ENCODE measurements around the gene PGLYRP3. TPM values are rescaled to one million over a fixed set of nuclear protein-coding genes. Genes with fewer than 3 reads are reported as not detected.

The PGLYRP3 gene
- polyA plus RNA-seq, 2 donors, result 9.9 to 21.5 TPM

DNA sequence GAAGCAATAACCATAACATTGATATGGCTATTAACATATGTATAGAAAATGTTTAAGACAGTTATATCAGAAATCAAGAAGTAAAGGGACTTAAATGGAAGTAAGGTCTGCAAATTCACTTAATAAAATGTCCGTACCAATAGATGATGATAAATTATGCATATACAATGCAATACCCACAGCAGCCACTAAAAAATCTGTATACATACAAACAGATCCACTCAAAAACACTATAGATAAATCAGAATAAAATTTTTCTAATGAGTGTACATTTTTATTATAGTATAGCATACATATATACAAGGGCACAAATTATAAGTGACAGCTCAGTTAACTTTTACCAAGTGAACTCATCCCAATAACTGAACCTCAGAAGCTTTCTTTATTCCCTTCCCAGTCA lies 47.3 kb downstream of the PGLYRP3 start:
- H3K4me1 ChIP-seq (ENCODE audit: control insufficient read depth in 2 of 2, insufficient read depth in 2 of 2, low read length in 1 of 2), result no peaks in the 10 kb centered on the region
- no peaks in the 10 kb centered on the region for H3K36me3 ChIP-seq (ENCODE audit: control insufficient read depth in 2 of 2, insufficient read depth in 2 of 2, low read length in 1 of 2)
- no peak overlapping the region for H3K4me3 ChIP-seq (ENCODE audit: low read depth in 1 of 2, low read length in 2 of 2)
- 83 to 91% methylated on average over 1 of the region's 1 CpG for WGBS, 2 donors
- H3K27ac ChIP-seq (ENCODE audit: low read depth in 2 of 2, low read length in 1 of 2), result no peak overlapping the region
- H3K9me3 ChIP-seq (ENCODE audit: control insufficient read depth in 2 of 2, insufficient read depth in 1 of 2, low read depth in 1 of 2, low read length in 1 of 2), result no peaks in the 10 kb centered on the region
- H3K27me3 ChIP-seq (ENCODE audit: control insufficient read depth in 1 of 2, insufficient read depth in 2 of 2, low read length in 2 of 2), result peaks cover 0 to 5% of the 10 kb centered on the region in 2 donors

DNA sequence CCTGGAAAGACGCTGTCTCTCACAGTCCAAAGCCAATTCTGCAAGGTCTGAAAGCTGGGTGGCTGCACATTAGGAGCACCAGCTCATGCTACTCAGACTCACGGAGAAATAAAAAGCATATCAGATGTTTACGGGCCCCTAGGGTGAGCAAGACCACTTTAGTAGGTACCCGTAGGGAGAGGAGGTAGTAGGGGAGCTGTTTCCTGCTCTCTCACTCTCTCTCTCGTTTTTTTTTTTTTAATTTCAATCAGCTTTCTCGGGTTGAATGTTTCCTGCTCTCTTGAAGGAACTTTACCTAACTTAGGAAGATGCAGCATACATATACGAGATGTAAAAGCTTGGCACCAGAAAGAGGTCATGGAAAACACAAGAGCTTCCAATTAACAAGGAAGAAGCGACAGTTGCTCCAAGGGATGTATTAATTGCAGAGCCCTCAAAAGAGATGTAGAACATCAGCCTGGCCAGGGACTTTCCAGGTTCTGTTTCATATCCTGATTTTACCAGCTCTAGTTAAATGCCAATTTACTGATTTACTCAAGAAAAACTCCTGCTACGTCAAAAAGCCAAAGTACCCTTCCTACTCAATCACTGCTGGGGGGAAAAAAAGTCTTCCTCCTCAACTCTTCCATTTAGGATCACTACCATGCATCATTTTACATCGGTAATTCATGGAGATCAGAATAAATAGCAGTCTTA lies 50.1 kb downstream of the PGLYRP3 start:
- no peaks in the 10 kb centered on the region for H3K9me3 ChIP-seq (ENCODE audit: control insufficient read depth in 2 of 2, insufficient read depth in 1 of 2, low read depth in 1 of 2, low read length in 1 of 2)
- H3K27ac ChIP-seq (ENCODE audit: low read depth in 2 of 2, low read length in 1 of 2), result no peak overlapping the region
- H3K4me3 ChIP-seq (ENCODE audit: low read depth in 1 of 2, low read length in 2 of 2), result no peak overlapping the region
- no peaks in the 10 kb centered on the region for H3K4me1 ChIP-seq (ENCODE audit: control insufficient read depth in 2 of 2, insufficient read depth in 2 of 2, low read length in 1 of 2)
- WGBS, 2 donors, result 31 to 38% methylated on average over 10 of the region's 10 CpGs
- H3K27me3 ChIP-seq (ENCODE audit: control insufficient read depth in 1 of 2, insufficient read depth in 2 of 2, low read length in 2 of 2), result peaks cover 0 to 5% of the 10 kb centered on the region in 2 donors
- H3K36me3 ChIP-seq (ENCODE audit: control insufficient read depth in 2 of 2, insufficient read depth in 2 of 2, low read length in 1 of 2), result no peaks in the 10 kb centered on the region

DNA sequence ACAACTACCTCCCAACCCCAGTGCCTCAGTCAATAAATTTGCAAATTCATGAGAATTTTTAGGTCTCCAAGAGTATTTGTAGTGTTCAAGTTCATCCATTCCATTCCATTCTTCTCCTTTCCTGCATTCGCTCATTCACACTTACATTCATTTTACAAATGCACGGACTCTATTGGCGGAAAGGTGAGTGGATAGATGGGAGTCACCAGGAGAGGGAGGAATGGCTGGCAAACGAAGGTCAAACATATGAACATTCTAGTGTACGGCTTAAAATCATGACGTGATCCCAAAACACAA lies 50.7 kb downstream of the PGLYRP3 start:
- WGBS, 2 donors, result 32 to 40% methylated on average over 6 of the region's 6 CpGs
- Histone ChIP-seq H3K27ac (ENCODE audit: low read depth in 2 of 2, low read length in 1 of 2) (no peak overlapping the region), H3K4me1 (ENCODE audit: control insufficient read depth in 2 of 2, insufficient read depth in 2 of 2, low read length in 1 of 2) (no peaks in the 10 kb centered on the region), H3K9me3 (ENCODE audit: control insufficient read depth in 2 of 2, insufficient read depth in 1 of 2, low read depth in 1 of 2, low read length in 1 of 2) (no peaks in the 10 kb centered on the region), H3K36me3 (ENCODE audit: control insufficient read depth in 2 of 2, insufficient read depth in 2 of 2, low read length in 1 of 2) (no peaks in the 10 kb centered on the region), H3K4me3 (ENCODE audit: low read depth in 1 of 2, low read length in 2 of 2) (peak overlapping the region; percentile 55 to 67), H3K27me3 (ENCODE audit: control insufficient read depth in 1 of 2, insufficient read depth in 2 of 2, low read length in 2 of 2) (peaks cover 0 to 5% of the 10 kb centered on the region in 2 donors)

DNA sequence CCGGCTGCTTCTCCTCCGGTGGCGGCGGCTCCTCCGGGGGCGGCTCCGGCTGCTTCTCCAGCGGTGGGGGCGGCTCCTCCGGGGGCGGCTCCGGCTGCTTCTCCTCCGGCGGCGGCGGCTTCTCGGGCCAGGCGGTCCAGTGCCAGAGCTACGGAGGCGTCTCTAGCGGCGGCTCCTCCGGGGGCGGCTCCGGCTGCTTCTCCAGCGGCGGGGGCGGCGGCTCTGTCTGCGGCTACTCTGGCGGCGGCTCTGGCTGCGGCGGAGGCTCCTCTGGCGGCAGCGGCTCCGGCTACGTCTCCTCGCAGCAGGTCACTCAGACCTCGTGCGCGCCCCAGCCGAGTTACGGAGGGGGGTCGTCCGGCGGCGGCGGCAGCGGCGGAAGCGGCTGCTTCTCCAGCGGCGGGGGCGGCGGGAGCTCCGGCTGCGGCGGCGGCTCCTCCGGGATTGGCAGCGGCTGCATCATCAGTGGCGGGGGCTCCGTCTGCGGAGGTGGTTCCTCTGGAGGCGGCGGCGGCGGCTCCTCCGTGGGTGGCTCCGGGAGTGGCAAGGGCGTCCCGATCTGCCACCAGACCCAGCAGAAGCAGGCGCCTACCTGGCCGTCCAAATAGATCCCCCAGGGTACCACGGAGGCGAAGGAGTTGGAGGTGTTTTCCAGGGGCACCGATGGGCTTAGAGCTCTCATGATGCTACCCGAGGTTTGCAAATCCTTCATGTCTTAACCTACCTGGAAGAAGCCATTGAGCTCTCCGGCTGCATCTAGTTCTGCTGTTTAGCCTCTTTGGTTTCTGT lies 51.3 kb downstream of the PGLYRP3 start:
- H3K4me1 ChIP-seq (ENCODE audit: control insufficient read depth in 2 of 2, insufficient read depth in 2 of 2, low read length in 1 of 2), result no peaks in the 10 kb centered on the region
- 3% methylated on average over 66 to 80 of the region's 80 CpGs for WGBS, 2 donors
- H3K4me3 ChIP-seq (ENCODE audit: low read depth in 1 of 2, low read length in 2 of 2), result peak overlapping the region; percentile 55 to 67
- H3K36me3 ChIP-seq (ENCODE audit: control insufficient read depth in 2 of 2, insufficient read depth in 2 of 2, low read length in 1 of 2), result no peaks in the 10 kb centered on the region
- no peaks in the 10 kb centered on the region for H3K9me3 ChIP-seq (ENCODE audit: control insufficient read depth in 2 of 2, insufficient read depth in 1 of 2, low read depth in 1 of 2, low read length in 1 of 2)
- no peak overlapping the region for H3K27ac ChIP-seq (ENCODE audit: low read depth in 2 of 2, low read length in 1 of 2)
- peaks cover 0 to 5% of the 10 kb centered on the region in 2 donors for H3K27me3 ChIP-seq (ENCODE audit: control insufficient read depth in 1 of 2, insufficient read depth in 2 of 2, low read length in 2 of 2)

DNA sequence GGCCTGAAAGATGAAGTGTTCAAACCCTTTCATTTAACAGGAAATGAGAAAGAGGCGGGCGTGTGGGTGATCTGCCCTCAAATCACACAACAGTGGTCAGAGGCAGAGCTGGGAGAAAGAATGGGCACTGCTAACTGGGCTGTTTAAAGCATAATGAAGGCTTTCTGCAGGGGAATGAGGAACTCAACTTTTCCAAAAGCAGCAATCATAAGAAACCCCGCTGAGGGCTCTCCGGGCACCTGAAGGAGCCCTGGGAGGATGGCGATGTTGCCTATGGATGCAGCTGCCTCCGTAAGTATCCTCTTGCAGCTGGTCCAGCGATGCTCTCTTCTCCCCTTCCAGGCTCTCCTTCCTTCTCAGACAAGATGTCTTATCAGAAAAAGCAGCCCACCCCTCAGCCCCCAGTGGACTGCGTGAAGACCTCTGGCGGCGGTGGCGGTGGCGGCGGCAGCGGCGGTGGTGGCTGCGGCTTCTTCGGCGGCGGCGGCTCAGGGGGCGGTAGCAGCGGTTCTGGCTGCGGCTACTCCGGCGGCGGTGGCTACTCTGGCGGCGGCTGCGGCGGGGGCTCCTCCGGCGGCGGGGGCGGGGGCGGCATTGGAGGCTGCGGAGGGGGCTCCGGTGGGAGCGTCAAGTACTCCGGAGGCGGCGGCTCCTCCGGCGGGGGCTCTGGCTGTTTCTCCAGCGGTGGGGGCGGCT lies 52.0 kb downstream of the PGLYRP3 start:
- H3K4me3 ChIP-seq (ENCODE audit: low read depth in 1 of 2, low read length in 2 of 2), result peak overlapping the region; percentile 55 to 67

DNA sequence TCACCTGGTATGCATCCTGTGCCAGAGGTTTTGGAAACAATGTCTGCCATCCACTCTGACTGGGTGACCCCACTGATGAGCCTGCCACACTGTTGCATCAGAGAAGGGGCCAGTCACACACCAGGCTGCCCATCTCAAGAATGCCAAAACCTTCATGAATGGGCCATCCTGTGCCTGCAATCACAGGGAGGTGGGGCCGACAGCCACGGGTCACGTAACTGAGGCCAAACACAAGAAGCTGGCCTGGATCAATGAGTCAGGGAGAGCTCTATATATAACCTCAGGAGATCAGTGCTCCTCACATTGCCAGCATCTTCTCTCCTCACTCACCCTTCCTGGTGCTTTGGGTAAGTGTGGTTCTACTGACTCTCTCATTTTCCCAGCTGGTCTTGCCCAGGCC lies 53.4 kb downstream of the PGLYRP3 start, which contains the start of gene LORICRIN:
Gene LORICRIN (plus strand): TSS at position 301 of the 400 bp plus-strand sequence. CDS start 1,263 bp downstream, outside the sequence.
- Histone ChIP-seq H3K9me3 (ENCODE audit: control insufficient read depth in 2 of 2, insufficient read depth in 1 of 2, low read depth in 1 of 2, low read length in 1 of 2) (no peaks in the 10 kb centered on the region), H3K36me3 (ENCODE audit: control insufficient read depth in 2 of 2, insufficient read depth in 2 of 2, low read length in 1 of 2) (no peaks in the 10 kb centered on the region), H3K27me3 (ENCODE audit: control insufficient read depth in 1 of 2, insufficient read depth in 2 of 2, low read length in 2 of 2) (peaks cover 0 to 5% of the 10 kb centered on the region in 2 donors), H3K4me3 (ENCODE audit: low read depth in 1 of 2, low read length in 2 of 2) (no peak within 1 kb of the TSS), H3K27ac (ENCODE audit: low read depth in 2 of 2, low read length in 1 of 2) (no peak within 1 kb of the TSS), H3K4me1 (ENCODE audit: control insufficient read depth in 2 of 2, insufficient read depth in 2 of 2, low read length in 1 of 2) (no peaks in the 10 kb centered on the region)
- 77 to 89% methylated on average over 3 of the region's 3 CpGs for WGBS, 2 donors

More for the DNA sequence above, 52.0 kb downstream of the PGLYRP3 start:
- Histone ChIP-seq H3K9me3 (ENCODE audit: control insufficient read depth in 2 of 2, insufficient read depth in 1 of 2, low read depth in 1 of 2, low read length in 1 of 2) (no peaks in the 10 kb centered on the region), H3K27ac (ENCODE audit: low read depth in 2 of 2, low read length in 1 of 2) (no peak overlapping the region), H3K4me1 (ENCODE audit: control insufficient read depth in 2 of 2, insufficient read depth in 2 of 2, low read length in 1 of 2) (no peaks in the 10 kb centered on the region), H3K27me3 (ENCODE audit: control insufficient read depth in 1 of 2, insufficient read depth in 2 of 2, low read length in 2 of 2) (peaks cover 0 to 5% of the 10 kb centered on the region in 2 donors), H3K36me3 (ENCODE audit: control insufficient read depth in 2 of 2, insufficient read depth in 2 of 2, low read length in 1 of 2) (no peaks in the 10 kb centered on the region)
- 11 to 13% methylated on average over 35 to 45 of the region's 45 CpGs for WGBS, 2 donors

DNA sequence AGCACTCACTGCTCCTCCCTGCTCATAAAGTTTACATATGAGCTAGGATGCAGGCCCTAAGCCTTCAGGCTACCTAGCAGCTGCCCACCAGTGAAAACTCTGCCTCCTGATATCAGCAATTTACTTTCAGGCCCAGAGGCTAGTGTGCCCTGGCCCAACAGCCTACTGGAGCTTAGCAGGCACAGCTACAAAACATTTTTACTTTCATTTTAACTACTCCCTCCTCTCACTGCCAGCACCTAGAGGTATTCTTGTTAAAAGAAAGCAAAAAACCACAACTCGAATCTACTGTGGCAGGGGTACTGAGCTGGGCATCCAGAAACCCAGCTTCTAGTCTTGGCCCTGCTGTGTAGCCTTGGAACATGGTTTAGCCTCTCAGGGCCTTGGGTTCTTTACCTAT lies 59.1 kb downstream of the PGLYRP3 start:
- H3K4me1 ChIP-seq (ENCODE audit: control insufficient read depth in 2 of 2, insufficient read depth in 2 of 2, low read length in 1 of 2), result no peaks in the 10 kb centered on the region
- no peak overlapping the region for H3K4me3 ChIP-seq (ENCODE audit: low read depth in 1 of 2, low read length in 2 of 2)
- 30 to 41% methylated on average over 1 of the region's 1 CpG for WGBS, 2 donors
- H3K9me3 ChIP-seq (ENCODE audit: control insufficient read depth in 2 of 2, insufficient read depth in 1 of 2, low read depth in 1 of 2, low read length in 1 of 2), result no peaks in the 10 kb centered on the region
- no peaks in the 10 kb centered on the region for H3K27me3 ChIP-seq (ENCODE audit: control insufficient read depth in 1 of 2, insufficient read depth in 2 of 2, low read length in 2 of 2)
- H3K27ac ChIP-seq (ENCODE audit: low read depth in 2 of 2, low read length in 1 of 2), result no peak overlapping the region
- H3K36me3 ChIP-seq (ENCODE audit: control insufficient read depth in 2 of 2, insufficient read depth in 2 of 2, low read length in 1 of 2), result no peaks in the 10 kb centered on the region

DNA sequence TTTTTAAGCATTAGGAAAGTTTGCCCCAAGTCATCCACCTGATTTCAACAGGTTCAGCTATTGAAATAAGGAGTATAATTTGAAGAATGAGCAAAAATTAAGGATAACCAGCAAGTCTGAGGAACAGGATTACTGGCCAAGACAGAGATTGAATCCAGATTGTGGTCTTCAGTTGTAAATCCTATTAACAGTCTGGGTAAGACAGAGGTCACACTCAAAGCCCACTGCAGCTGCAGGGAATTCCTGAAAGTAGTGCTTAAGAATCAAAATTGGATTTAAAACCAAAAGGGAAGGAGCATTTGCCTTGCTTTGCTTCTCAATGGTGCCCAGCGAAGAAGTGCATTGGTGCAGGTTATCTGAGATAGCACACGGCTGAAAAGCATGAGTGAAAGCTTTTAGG lies 59.7 kb downstream of the PGLYRP3 start:
- no peak overlapping the region for H3K4me3 ChIP-seq (ENCODE audit: low read depth in 1 of 2, low read length in 2 of 2)
- 46 to 69% methylated on average over 2 of the region's 2 CpGs for WGBS, 2 donors
- no peaks in the 10 kb centered on the region for H3K9me3 ChIP-seq (ENCODE audit: control insufficient read depth in 2 of 2, insufficient read depth in 1 of 2, low read depth in 1 of 2, low read length in 1 of 2)

DNA sequence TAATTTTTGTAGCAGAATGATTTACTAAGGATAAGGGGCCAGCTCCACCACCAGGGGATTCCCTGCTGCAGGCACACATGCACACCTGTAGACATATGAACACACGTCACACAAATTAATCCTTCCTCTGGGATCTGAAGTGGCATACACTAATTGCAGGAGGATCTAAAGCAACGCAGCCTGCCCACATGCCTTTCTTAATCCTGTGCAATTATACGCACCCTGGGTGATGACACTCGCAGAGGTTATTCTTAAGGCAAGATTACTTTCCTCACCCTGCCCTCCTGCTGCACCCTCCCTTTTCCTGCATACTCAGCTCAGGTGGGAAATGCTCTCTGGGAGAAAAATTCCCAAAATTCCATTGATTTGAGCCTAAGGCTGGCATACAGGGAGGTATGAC lies 60.8 kb downstream of the PGLYRP3 start:
- 54 to 66% methylated on average over 4 of the region's 4 CpGs for WGBS, 2 donors
- H3K27me3 ChIP-seq (ENCODE audit: control insufficient read depth in 1 of 2, insufficient read depth in 2 of 2, low read length in 2 of 2), result no peaks in the 10 kb centered on the region
- H3K27ac ChIP-seq (ENCODE audit: low read depth in 2 of 2, low read length in 1 of 2), result no peak overlapping the region
- H3K4me1 ChIP-seq (ENCODE audit: control insufficient read depth in 2 of 2, insufficient read depth in 2 of 2, low read length in 1 of 2), result no peaks in the 10 kb centered on the region
- H3K4me3 ChIP-seq (ENCODE audit: low read depth in 1 of 2, low read length in 2 of 2), result no peak overlapping the region
- H3K36me3 ChIP-seq (ENCODE audit: control insufficient read depth in 2 of 2, insufficient read depth in 2 of 2, low read length in 1 of 2), result no peaks in the 10 kb centered on the region
- H3K9me3 ChIP-seq (ENCODE audit: control insufficient read depth in 2 of 2, insufficient read depth in 1 of 2, low read depth in 1 of 2, low read length in 1 of 2), result no peaks in the 10 kb centered on the region

More for the DNA sequence above, 59.7 kb downstream of the PGLYRP3 start:
- Histone ChIP-seq H3K27me3 (ENCODE audit: control insufficient read depth in 1 of 2, insufficient read depth in 2 of 2, low read length in 2 of 2) (no peaks in the 10 kb centered on the region), H3K4me1 (ENCODE audit: control insufficient read depth in 2 of 2, insufficient read depth in 2 of 2, low read length in 1 of 2) (no peaks in the 10 kb centered on the region), H3K36me3 (ENCODE audit: control insufficient read depth in 2 of 2, insufficient read depth in 2 of 2, low read length in 1 of 2) (no peaks in the 10 kb centered on the region), H3K27ac (ENCODE audit: low read depth in 2 of 2, low read length in 1 of 2) (no peak overlapping the region)
